Measurements from ENCODE around the gene HAGHL. TPM values are rescaled to one million over a fixed set of nuclear protein-coding genes. Genes with fewer than 3 reads are reported as not detected.

HAGHL gene
- total and polyA plus RNA-seq, 2 donors from 2014 or later, result 7.5 to 18.0 TPM

DNA sequence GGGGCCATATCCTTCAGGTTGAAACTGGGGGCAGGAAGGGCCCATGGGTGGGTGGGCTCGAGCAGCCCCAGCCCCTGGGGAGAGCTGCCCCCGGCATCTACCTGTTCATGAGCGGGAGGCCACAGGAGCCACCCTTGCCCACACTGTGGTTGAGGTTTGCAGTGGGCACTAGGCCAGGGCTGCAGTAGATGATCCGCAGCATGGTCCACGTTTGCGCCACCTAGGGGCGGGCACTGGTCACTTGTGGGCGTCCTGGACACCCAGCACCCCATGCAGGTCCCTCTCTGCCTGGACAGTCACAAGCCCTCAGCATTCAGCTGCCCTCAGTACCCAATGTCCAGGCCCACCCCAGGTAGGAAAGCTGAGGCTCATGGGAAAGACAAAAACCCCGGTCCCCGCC is 40.9 kb upstream of the HAGHL start:
- Histone ChIP-seq H3K9ac (ENCODE audit: low read length in 3 of 3) (no peak overlapping the region), H3K4me1 (ENCODE audit: control insufficient read depth in 2 of 3, insufficient read depth in 2 of 3, low read depth in 1 of 3, low read length in 3 of 3) (peaks cover 0 to 46% (median 12%) of the 10 kb centered on the region in 3 donors), H3K36me3 (ENCODE audit: control insufficient read depth in 2 of 3, insufficient read depth in 3 of 3, low read length in 3 of 3) (peaks cover 5 to 22% (median 8%) of the 10 kb centered on the region in 3 donors), H3K4me3 (ENCODE audit: low read length in 3 of 3) (no peak overlapping the region), H3K9me3 (ENCODE audit: control insufficient read depth in 2 of 3, insufficient read depth in 1 of 3, low read length in 3 of 3) (no peaks in the 10 kb centered on the region), H3K27ac (ENCODE audit: low read depth in 2 of 2, low read length in 2 of 2) (no peak overlapping the region), H3K27me3 (ENCODE audit: control insufficient read depth, insufficient read depth, low read length) (no peaks in the 10 kb centered on the region)
- TF ChIP-seq, protein P1, sequence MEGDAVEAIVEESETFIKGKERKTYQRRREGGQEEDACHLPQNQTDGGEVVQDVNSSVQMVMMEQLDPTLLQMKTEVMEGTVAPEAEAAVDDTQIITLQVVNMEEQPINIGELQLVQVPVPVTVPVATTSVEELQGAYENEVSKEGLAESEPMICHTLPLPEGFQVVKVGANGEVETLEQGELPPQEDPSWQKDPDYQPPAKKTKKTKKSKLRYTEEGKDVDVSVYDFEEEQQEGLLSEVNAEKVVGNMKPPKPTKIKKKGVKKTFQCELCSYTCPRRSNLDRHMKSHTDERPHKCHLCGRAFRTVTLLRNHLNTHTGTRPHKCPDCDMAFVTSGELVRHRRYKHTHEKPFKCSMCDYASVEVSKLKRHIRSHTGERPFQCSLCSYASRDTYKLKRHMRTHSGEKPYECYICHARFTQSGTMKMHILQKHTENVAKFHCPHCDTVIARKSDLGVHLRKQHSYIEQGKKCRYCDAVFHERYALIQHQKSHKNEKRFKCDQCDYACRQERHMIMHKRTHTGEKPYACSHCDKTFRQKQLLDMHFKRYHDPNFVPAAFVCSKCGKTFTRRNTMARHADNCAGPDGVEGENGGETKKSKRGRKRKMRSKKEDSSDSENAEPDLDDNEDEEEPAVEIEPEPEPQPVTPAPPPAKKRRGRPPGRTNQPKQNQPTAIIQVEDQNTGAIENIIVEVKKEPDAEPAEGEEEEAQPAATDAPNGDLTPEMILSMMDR (IDR thresholded peaks at IDR 0.05; ENCODE audit: borderline replicate concordance, extremely low read depth, insufficient read depth), result no peak
- no peak for FAIRE-seq
- DNase-seq, result no peak
- intact Hi-C loops (cut with DNase I), result no loop called here

DNA sequence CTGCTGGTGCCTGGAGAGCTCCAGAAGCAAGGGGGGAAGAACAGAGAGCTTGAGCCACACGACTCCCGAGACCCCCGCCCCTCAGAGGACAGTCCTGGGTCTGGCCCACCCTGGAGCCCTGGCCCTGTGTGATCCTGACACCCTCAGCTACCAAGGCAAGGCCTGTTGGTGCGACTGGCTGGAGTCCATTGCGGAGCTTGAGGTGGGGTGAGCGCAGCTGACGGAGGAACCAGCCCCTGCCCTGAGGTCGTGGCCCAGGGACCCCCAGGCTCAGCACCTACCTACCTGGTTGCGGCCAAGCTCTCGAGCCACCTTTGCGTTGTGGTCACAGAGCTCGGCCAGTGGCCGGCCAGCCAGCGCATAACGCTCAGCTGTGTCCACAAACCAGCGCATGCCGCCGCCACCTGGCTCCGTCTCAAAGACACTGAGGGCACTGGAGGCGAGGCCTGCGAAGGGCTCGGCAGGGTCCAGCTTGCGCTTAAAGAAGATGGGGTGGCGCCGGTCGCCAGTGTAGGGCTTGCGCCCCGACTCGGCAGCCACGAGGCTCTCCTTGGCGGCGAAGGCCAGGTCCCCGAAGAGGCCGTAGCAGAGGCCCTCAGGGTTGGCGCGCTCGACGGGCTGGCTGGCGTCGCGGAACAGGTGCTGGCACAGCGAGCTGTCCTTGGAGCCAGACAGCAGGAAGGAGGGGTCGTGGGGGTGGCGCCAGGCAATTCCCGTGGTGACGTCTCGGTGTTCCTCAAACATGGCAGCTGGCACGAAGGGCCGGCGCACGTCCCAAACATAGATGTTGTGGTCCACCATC is 40.2 kb upstream of the HAGHL start:
- Histone ChIP-seq H3K4me1 (ENCODE audit: control insufficient read depth in 2 of 3, insufficient read depth in 2 of 3, low read depth in 1 of 3, low read length in 3 of 3) (peaks cover 0 to 39% (median 5%) of the 10 kb centered on the region in 3 donors), H3K4me3 (ENCODE audit: low read length in 3 of 3) (no peak overlapping the region), H3K9ac (ENCODE audit: low read length in 3 of 3) (no peak overlapping the region), H3K36me3 (ENCODE audit: control insufficient read depth in 2 of 3, insufficient read depth in 3 of 3, low read length in 3 of 3) (peaks cover 5 to 18% (median 8%) of the 10 kb centered on the region in 3 donors), H3K27ac (ENCODE audit: low read depth in 2 of 2, low read length in 2 of 2) (no peak overlapping the region), H3K27me3 (ENCODE audit: control insufficient read depth, insufficient read depth, low read length) (no peaks in the 10 kb centered on the region), H3K9me3 (ENCODE audit: control insufficient read depth in 2 of 3, insufficient read depth in 1 of 3, low read length in 3 of 3) (no peaks in the 10 kb centered on the region)
- TF ChIP-seq, protein P1 (IDR thresholded peaks at IDR 0.05; ENCODE audit: borderline replicate concordance, extremely low read depth, insufficient read depth), result no peak
- DNase-seq (no peak), FAIRE-seq (no peak)
- intact Hi-C loops (cut with DNase I), result no loop called here

DNA sequence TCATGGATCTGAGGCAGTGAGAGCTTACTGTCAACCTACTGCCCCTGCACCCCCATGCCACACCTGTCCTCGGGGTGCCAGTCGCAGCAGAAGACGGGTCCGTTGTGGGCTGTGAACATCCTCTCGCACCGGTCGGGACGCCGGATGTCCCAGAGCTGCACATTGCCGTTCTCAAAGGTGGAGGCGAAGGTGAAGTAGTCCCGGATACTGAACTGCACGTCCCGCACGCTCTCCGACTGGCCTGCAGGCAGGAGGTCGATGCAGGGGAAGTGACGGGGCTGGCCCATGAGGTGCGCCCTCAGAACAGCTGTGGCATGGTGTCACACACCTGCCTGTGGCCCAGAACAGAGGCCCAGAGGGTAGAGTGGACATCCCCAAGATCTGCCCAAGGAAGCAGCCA is 39.4 kb upstream of the HAGHL start:
- TF ChIP-seq, protein P1 (IDR thresholded peaks at IDR 0.05; ENCODE audit: borderline replicate concordance, extremely low read depth, insufficient read depth), result no peak
- Histone ChIP-seq H3K9ac (ENCODE audit: low read length in 3 of 3) (no peak overlapping the region), H3K4me1 (ENCODE audit: control insufficient read depth in 2 of 3, insufficient read depth in 2 of 3, low read depth in 1 of 3, low read length in 3 of 3) (peaks cover 0 to 31% (median 5%) of the 10 kb centered on the region in 3 donors), H3K36me3 (ENCODE audit: control insufficient read depth in 2 of 3, insufficient read depth in 3 of 3, low read length in 3 of 3) (peaks cover 0 to 10% (median 3%) of the 10 kb centered on the region in 3 donors), H3K9me3 (ENCODE audit: control insufficient read depth in 2 of 3, insufficient read depth in 1 of 3, low read length in 3 of 3) (no peaks in the 10 kb centered on the region), H3K4me3 (ENCODE audit: low read length in 3 of 3) (no peak overlapping the region), H3K27me3 (ENCODE audit: control insufficient read depth, insufficient read depth, low read length) (no peaks in the 10 kb centered on the region), H3K27ac (ENCODE audit: low read depth in 2 of 2, low read length in 2 of 2) (no peak overlapping the region)
- FAIRE-seq (no peak), DNase-seq (no peak)
- intact Hi-C loops (cut with DNase I), result no loop called here
